ENCODE data around the gene MAST2.

MAST2 gene

GRCh38 chr1:46065405-46065804 lies 262.0 kb downstream of the MAST2 start:
- DNase-seq (ENCODE audit: low read depth in 3 of 3) = no peak

GRCh38 chr1:46067652-46068051 lies 264.2 kb downstream of the MAST2 start:
- no peak for DNase-seq (ENCODE audit: low read depth in 3 of 3)

GRCh38 chr1:46068525-46068924 lies 265.1 kb downstream of the MAST2 start:
- no peak for DNase-seq (ENCODE audit: low read depth in 3 of 3)

- DNase-seq (ENCODE audit: low read depth in 3 of 3) = no peak
These were observed 266.9 kb downstream of the MAST2 start for GRCh38 chr1:46070164-46070814.

- no peak for DNase-seq (ENCODE audit: low read depth in 3 of 3)
These were observed 269.6 kb downstream of the MAST2 start for GRCh38 chr1:46072975-46073374.

GRCh38 chr1:46076343-46076742 lies 272.9 kb downstream of the MAST2 start:
- no peak for DNase-seq (ENCODE audit: low read depth in 3 of 3)

- no peak for DNase-seq (ENCODE audit: low read depth in 3 of 3)
These were observed 274.2 kb downstream of the MAST2 start for GRCh38 chr1:46077644-46078043.

GRCh38 chr1:46080257-46080656 lies 276.8 kb downstream of the MAST2 start:
- DNase-seq (ENCODE audit: low read depth in 3 of 3) = no peak

- DNase-seq (ENCODE audit: low read depth in 3 of 3) = no peak
These were observed 277.8 kb downstream of the MAST2 start for GRCh38 chr1:46081206-46081605.

- no peak for DNase-seq (ENCODE audit: low read depth in 3 of 3)
These were observed 278.2 kb downstream of the MAST2 start for GRCh38 chr1:46081619-46082018.

GRCh38 chr1:46083579-46083978 lies 280.2 kb downstream of the MAST2 start:
- no peak for DNase-seq (ENCODE audit: low read depth in 3 of 3)

GRCh38 chr1:46084553-46085451 lies 281.4 kb downstream of the MAST2 start:
- no peak for DNase-seq (ENCODE audit: low read depth in 3 of 3)
